MM.1S (cell line): ENCODE data around the gene NUDT1.

Source experiments
- DNase-seq: peaks from one replicate; pipeline ENCODE4 v3.0.0-alpha.2; 2015
- H2AFZ ChIP-seq: fragments of 300-600 bp; sonication (generic); 2 replicates; pipeline ENCODE4 v1.6.0; 2016; ENCODE audit warnings: antibody characterized with exemption, low read length
- H3F3A ChIP-seq: fragments of 300-600 bp; sonication (generic); 2 replicates; pipeline ENCODE4 v1.6.1; 2016; ENCODE audit warnings: mild to moderate bottlenecking, antibody characterized with exemption, low read length, moderate library complexity, mixed read lengths; ENCODE audit not compliant: insufficient read depth
- H3K27ac ChIP-seq: fragments of 300-600 bp; sonication (generic); 2 replicates; pipeline ENCODE4 v1.5.1; 2016; ENCODE audit warnings: mild to moderate bottlenecking, low read length
- H3K27me3 ChIP-seq: fragments of 300-600 bp; sonication (generic); replicated peaks from 2 replicates; pipeline ENCODE4 v1.6.0; 2016; ENCODE audit warnings: low read length; ENCODE audit not compliant: insufficient read depth
- H3K36me3 ChIP-seq: fragments of 300-600 bp; sonication (generic); replicated peaks from 2 replicates; pipeline ENCODE4 v1.6.1; 2016; ENCODE audit warnings: mild to moderate bottlenecking, low read length, mixed read lengths; ENCODE audit not compliant: insufficient read depth
- H3K4me1 ChIP-seq: fragments of 300-600 bp; sonication (generic); 2 replicates; pipeline ENCODE4 v1.6.1; 2016; ENCODE audit warnings: low read length, mixed read lengths
- H3K4me2 ChIP-seq: fragments of 300-600 bp; sonication (generic); 2 replicates; pipeline ENCODE4 v1.6.0; 2016; ENCODE audit warnings: low read depth, low read length
- H3K4me3 ChIP-seq: fragments of 300-600 bp; sonication (generic); 2 replicates; pipeline ENCODE4 v1.5.1; 2016; ENCODE audit warnings: low read length, mixed read lengths
- H3K79me2 ChIP-seq: fragments of 300-600 bp; sonication (generic); 2 replicates; pipeline ENCODE4 v1.6.1; 2016; ENCODE audit warnings: mixed run types, low read length, mixed read lengths
- H3K9ac ChIP-seq: fragments of 300-600 bp; sonication (generic); 2 replicates; pipeline ENCODE4 v1.6.1; 2016; ENCODE audit warnings: low read length, mixed read lengths
- H3K9me2 ChIP-seq: fragments of 300-600 bp; sonication (generic); replicated peaks from 2 replicates; pipeline ENCODE4 v1.6.1; 2016; ENCODE audit warnings: mild to moderate bottlenecking, low read length, mixed read lengths; ENCODE audit not compliant: insufficient read depth
- H3K9me3 ChIP-seq: fragments of 300-600 bp; sonication (generic); replicated peaks from 2 replicates; pipeline ENCODE4 v1.6.1; 2016; ENCODE audit warnings: mild to moderate bottlenecking, low read length, mixed read lengths; ENCODE audit not compliant: insufficient read depth
- H4K20me1 ChIP-seq: fragments of 300-600 bp; sonication (generic); 2 replicates; pipeline ENCODE4 v1.6.1; 2016; ENCODE audit warnings: mild to moderate bottlenecking, low read length, moderate library complexity, mixed read lengths; ENCODE audit not compliant: insufficient read depth
- CTCF ChIP-seq: fragments of 300-600 bp; sonication (generic); IDR thresholded peaks from 2 replicates; pipeline ENCODE4 v1.5.1; 2016; ENCODE audit warnings: antibody characterized with exemption, low read length, mixed read lengths
- EZH2 ChIP-seq: fragments of 300-600 bp; sonication (generic); optimal IDR thresholded peaks from 2 replicates; pipeline ENCODE3; 2017; ENCODE audit warnings: low read depth, mild to moderate bottlenecking, antibody characterized with exemption, low read length, mixed read lengths
- EZH2phosphoT487 ChIP-seq: fragments of 300-600 bp; sonication (generic); IDR thresholded peaks from 2 replicates; pipeline ENCODE4 v1.6.1; 2018; ENCODE audit warnings: antibody characterized with exemption, low read length

NUDT1 gene

DNA sequence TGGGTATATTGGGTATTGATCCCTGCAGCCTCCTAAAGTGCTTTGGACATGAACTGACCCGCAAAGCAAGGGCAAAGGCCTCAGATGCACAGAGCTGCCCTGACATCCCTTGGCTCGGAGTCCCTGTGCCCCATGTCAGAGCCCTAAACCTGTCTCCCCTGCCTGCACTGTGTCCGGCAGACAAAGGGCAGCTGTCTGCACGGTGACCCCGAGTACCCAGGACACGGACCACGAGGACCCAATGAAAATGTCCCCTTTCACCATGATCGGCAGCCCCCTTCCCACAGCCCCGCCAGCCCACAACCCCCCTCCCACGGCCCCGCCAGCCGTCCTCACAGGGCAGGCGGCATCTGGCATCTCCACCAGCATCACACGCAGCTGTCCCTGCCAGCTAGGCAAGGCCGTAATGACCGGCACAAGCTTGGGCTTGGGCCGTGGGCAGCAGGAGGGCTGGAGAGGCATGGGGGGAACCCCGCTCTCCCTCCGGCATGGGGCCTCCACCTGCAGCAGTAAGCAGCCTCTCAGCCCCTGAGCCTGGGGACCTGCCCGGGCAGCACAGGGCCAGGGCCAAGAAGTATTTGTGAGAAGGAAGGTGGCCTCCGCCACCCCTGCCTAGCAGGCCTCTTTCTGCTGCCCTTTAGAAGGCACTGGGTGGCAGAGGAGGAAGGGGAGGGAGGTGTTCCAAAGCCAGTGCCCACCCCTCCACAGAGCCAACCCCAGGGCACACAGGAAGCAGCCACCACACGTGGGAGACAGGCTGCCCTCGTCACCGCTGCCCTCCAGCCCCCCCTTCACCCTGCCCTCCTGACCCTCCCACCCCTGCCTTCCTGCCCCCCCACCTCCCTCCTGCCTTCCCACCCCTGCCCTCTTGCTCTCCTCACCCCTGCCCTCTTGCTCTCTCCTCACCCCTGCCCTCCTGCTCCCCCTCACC is 10.1 kb downstream of the NUDT1 start:
- H3K79me2 ChIP-seq, result no peaks in the 10 kb centered on the region
- no peak overlapping the region for H3K4me2 ChIP-seq
- no peak overlapping the region for H3K9ac ChIP-seq
- peaks cover 10% of the 10 kb centered on the region; the same call in 1 of the 2 replicates for H3F3A ChIP-seq
- no peak overlapping the region for H3K4me3 ChIP-seq
- no peak for DNase-seq
- no peak overlapping the region for H2AFZ ChIP-seq
- no peaks in the 10 kb centered on the region for H3K9me3 ChIP-seq
- H4K20me1 ChIP-seq, result no peaks in the 10 kb centered on the region
- H3K27me3 ChIP-seq, result no peaks in the 10 kb centered on the region
- H3K27ac ChIP-seq, result no peak overlapping the region
- TF ChIP-seq CTCF, result no peak
- TF ChIP-seq EZH2phosphoT487, result no peak
- TF ChIP-seq EZH2, result no peak
- H3K36me3 ChIP-seq, result no peaks in the 10 kb centered on the region
- no peaks in the 10 kb centered on the region for H3K9me2 ChIP-seq
- H3K4me1 ChIP-seq, result peaks cover 16% of the 10 kb centered on the region

GRCh38 chr7:2253021-2253420 is 11.0 kb downstream of the NUDT1 start:
- Histone ChIP-seq H3K9ac (no peak overlapping the region), H3K9me2 (no peaks in the 10 kb centered on the region), H3K36me3 (no peaks in the 10 kb centered on the region), H3F3A (peaks cover 10% of the 10 kb centered on the region; the same call in 1 of the 2 replicates), H2AFZ (no peak overlapping the region), H3K79me2 (no peaks in the 10 kb centered on the region), H4K20me1 (no peaks in the 10 kb centered on the region), H3K4me1 (peaks cover 16% of the 10 kb centered on the region), H3K9me3 (no peaks in the 10 kb centered on the region), H3K27me3 (no peaks in the 10 kb centered on the region), H3K4me2 (no peak overlapping the region), H3K4me3 (no peak overlapping the region), H3K27ac (no peak overlapping the region)
- TF ChIP-seq EZH2phosphoT487 (no peak), EZH2 (no peak), CTCF (no peak)
- no peak for DNase-seq

- H3K27ac ChIP-seq, result no peak overlapping the region
Observed at GRCh38 chr7:2253525-2254244, 11.7 kb downstream of the NUDT1 start.

More at GRCh38 chr7:2253525-2254244, 11.7 kb downstream of the NUDT1 start:
- no peaks in the 10 kb centered on the region for H4K20me1 ChIP-seq
- H3K36me3 ChIP-seq, result no peaks in the 10 kb centered on the region
- no peaks in the 10 kb centered on the region for H3K9me3 ChIP-seq
- TF ChIP-seq EZH2phosphoT487 (no peak), CTCF (no peak), EZH2 (no peak)
- no peak overlapping the region for H3K4me3 ChIP-seq
- no peak overlapping the region for H2AFZ ChIP-seq
- no peaks in the 10 kb centered on the region for H3K79me2 ChIP-seq
- H3K9ac ChIP-seq, result no peak overlapping the region
- no peak for DNase-seq
- peaks cover 8% of the 10 kb centered on the region; the same call in 1 of the 2 replicates for H3F3A ChIP-seq
- H3K27me3 ChIP-seq, result no peaks in the 10 kb centered on the region
- H3K4me2 ChIP-seq, result no peak overlapping the region
- no peaks in the 10 kb centered on the region for H3K9me2 ChIP-seq
- H3K4me1 ChIP-seq, result peaks cover 12% of the 10 kb centered on the region
